Measurements from ENCODE around the gene PCBP3.

Gene PCBP3

DNA sequence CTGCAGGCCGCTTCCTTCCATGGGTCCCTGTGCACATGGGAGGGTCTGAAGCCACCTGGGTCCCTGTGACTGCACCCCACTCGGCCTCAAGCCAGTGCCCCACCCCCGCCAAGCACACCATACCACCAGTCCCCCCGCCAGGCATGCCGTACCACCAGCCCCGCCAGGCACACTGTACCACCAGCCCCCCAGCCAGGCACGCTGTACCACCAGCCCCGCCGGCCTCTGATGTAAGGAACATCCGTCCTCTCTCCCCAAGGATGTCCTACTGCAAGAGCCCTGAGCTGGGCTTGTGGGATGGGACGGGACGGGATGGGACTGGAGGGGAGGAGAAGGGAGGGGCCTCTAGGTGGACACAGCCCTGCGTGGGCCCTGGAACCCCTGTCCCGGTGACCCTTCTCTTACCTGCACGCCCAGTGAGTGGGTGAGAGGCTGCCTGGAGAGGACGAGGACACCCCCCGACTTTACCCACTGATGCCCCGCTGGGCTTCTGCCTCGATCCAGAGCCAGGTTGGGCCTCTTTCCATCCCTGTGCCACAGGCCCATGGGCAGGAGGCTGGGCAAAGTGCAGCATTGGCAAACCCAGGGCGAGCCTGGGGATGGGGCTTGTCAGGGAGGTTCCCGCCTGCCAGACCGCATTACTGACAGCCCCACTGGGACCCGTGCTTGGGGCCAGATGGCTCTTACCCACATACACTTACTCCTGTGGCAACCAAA, 297.3 kb downstream of the PCBP3 start:
- no peak overlapping the region for H3K9ac ChIP-seq (ENCODE audit: low read length)

DNA sequence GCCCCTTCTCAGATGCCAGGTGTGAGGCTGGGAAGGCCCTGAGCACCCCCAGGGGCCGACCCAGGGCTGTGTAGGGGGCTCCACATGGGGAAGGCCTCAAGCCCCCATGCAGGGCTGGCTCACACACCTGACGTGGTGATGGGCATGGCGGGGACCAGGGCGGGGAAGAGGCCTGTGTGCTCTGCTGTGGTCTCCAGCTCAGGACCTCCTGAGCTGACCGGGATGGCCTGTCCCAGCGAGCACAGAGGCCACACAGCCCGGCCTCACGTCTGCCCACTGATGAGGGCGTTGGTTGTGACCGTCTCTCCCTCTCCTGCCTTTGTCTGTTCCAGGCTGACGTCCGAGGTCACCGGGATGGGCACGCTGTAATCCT, 297.8 kb downstream of the PCBP3 start:
- H3K9me3 ChIP-seq (ENCODE audit: control insufficient read depth, low read length) = no peaks in the 10 kb centered on the region
- no peaks in the 10 kb centered on the region for H3K36me3 ChIP-seq (ENCODE audit: control insufficient read depth, insufficient read depth, low read length)
- H3K9ac ChIP-seq (ENCODE audit: low read length) = no peak overlapping the region
- no peaks in the 10 kb centered on the region for H3K4me1 ChIP-seq (ENCODE audit: control insufficient read depth, insufficient read depth, low read length)
- H3K4me3 ChIP-seq (ENCODE audit: low read length) = no peak overlapping the region
- no peaks in the 10 kb centered on the region for H3K27me3 ChIP-seq (ENCODE audit: control insufficient read depth, insufficient read depth, low read length)

More for the DNA sequence above, 297.3 kb downstream of the PCBP3 start:
- Histone ChIP-seq H3K36me3 (ENCODE audit: control insufficient read depth, insufficient read depth, low read length) (no peaks in the 10 kb centered on the region), H3K4me1 (ENCODE audit: control insufficient read depth, insufficient read depth, low read length) (no peaks in the 10 kb centered on the region), H3K9me3 (ENCODE audit: control insufficient read depth, low read length) (no peaks in the 10 kb centered on the region), H3K4me3 (ENCODE audit: low read length) (no peak overlapping the region), H3K27me3 (ENCODE audit: control insufficient read depth, insufficient read depth, low read length) (no peaks in the 10 kb centered on the region)

DNA sequence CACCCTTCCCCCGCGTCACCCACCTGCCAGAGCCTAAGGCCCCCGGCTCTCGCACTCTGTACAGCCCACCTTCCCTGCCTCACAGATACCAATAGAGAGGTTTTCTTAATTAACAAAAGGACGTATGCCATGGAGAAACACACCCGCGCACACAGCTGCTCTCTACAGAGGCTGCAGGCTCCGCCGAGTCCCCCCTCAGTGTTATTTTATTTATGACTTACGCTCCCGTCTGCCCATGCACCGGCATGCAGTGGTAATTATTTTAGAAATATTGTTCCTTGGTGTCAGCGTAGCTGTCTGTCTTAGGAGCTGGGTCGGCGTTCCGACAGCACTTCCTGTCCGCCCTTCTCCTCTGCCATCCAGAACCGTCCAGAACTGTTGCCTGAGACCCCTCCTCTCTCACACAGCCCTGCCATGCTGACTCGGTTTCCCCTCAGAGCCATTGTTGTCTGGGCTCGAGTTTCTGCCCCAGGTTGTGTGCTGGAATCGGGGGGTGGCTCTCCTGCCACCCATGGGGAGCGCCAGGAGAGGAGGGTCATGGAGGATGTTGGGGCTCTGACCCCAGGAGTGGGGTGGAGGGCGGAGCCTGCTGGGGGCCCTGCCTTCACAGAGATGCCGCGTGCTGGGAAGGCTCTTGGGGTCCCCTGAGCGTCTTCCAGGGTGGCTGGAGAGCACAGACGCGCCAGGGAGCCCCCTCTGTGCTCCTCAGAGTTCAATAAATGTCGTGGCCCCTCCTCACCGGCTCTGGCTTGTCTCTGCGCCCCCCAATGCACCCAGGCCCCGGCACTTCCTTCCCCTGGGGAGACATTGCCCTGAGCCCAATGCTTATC, 298.4 kb downstream of the PCBP3 start:
- no peak overlapping the region for H3K4me3 ChIP-seq (ENCODE audit: low read length)
- no peaks in the 10 kb centered on the region for H3K36me3 ChIP-seq (ENCODE audit: control insufficient read depth, insufficient read depth, low read length)
- H3K9me3 ChIP-seq (ENCODE audit: control insufficient read depth, low read length) = no peaks in the 10 kb centered on the region
- no peak overlapping the region for H3K9ac ChIP-seq (ENCODE audit: low read length)
- no peaks in the 10 kb centered on the region for H3K27me3 ChIP-seq (ENCODE audit: control insufficient read depth, insufficient read depth, low read length)
- H3K4me1 ChIP-seq (ENCODE audit: control insufficient read depth, insufficient read depth, low read length) = no peaks in the 10 kb centered on the region

DNA sequence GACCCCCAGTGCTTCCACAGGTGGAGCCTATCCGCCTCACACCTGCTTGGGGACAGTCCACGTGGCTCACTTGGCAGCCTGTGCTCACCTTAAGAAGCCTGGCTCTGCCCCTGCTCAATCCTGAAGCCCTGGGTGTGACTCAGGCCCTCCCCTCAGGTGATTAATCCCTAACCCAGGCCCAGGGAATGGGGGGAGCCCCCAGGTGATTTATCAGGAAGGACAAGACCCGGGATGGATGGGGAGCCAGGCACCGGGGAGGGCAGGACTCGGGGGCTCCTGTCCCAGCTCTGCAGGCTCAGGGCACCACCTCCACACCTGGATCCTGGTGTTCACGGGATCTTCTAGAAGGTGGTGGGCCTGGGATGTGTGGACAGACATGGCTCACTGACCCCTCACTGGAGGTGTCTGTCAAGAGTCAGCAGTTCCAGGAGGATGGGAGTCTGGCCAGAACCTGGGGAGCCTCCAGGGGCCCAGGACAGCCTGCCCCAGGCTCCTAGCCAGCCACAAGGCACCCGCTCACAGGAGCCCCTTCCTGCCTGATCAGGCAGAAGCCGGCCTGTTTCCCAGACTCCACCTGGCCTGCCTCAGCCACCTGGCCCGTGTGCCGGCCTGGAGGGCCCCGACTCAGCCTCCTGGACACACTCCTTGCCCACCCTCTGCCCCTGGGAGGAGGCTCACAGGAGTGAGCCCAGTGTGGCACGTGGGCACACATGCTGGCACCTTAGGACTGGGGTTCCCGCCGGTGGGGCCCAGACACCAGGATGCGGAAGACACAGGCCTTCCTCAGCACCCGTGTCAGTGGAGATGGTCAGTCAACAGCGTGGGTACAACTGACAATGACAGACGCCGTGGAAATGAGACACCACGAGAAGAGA, 299.5 kb downstream of the PCBP3 start:
- Histone ChIP-seq H3K27me3 (ENCODE audit: control insufficient read depth, insufficient read depth, low read length) (no peaks in the 10 kb centered on the region), H3K9me3 (ENCODE audit: control insufficient read depth, low read length) (no peaks in the 10 kb centered on the region), H3K36me3 (ENCODE audit: control insufficient read depth, insufficient read depth, low read length) (no peaks in the 10 kb centered on the region), H3K4me1 (ENCODE audit: control insufficient read depth, insufficient read depth, low read length) (no peaks in the 10 kb centered on the region), H3K4me3 (ENCODE audit: low read length) (no peak overlapping the region), H3K9ac (ENCODE audit: low read length) (no peak overlapping the region)

DNA sequence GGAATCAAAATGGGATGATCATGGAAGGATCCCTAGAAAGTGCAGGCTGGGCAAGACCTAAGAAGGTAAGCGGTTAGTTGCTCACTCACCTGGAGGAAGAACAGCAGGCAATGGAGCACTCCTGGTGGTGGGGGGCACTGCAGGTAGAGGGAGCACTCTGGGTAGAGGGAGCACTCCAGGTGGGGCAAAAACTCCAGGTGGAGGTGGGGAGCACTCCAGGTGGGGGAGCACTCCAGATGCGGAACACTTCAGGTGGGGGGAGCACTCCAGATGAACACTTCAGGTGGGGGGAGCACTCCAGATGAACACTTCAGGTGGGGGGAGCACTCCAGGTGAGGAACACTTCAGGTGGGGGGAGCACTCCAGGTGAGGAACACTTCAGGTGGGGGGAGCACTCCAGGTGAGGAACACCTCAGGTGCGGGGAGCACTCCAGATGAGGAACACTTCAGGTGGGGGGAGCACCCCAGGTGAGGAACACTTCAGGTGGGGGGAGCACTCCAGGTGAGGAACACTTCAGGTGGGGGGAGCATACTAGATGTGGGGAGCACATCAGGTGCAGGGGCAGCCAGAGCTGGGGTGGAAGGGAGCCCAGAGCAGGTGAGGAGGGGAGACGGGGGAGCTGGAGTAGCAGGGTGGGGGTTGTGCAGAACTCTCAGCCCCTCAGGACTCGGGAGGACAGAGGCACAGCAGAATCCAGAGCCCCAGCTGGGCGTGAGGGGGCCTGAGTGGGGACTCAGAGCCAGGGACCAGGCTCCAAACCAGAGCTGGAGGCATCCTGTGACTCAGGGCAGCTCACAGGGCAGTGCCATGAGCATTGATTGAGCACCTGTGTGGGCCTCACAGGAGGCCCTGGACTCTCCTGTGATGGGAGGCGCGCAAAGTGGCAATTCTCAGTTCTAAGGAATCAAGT, 300.4 kb downstream of the PCBP3 start:
- H3K4me3 ChIP-seq (ENCODE audit: low read length) = no peak overlapping the region
- H3K36me3 ChIP-seq (ENCODE audit: control insufficient read depth, insufficient read depth, low read length) = no peaks in the 10 kb centered on the region
- H3K9me3 ChIP-seq (ENCODE audit: control insufficient read depth, low read length) = no peaks in the 10 kb centered on the region
- H3K9ac ChIP-seq (ENCODE audit: low read length) = no peak overlapping the region
- no peaks in the 10 kb centered on the region for H3K4me1 ChIP-seq (ENCODE audit: control insufficient read depth, insufficient read depth, low read length)
- no peaks in the 10 kb centered on the region for H3K27me3 ChIP-seq (ENCODE audit: control insufficient read depth, insufficient read depth, low read length)

DNA sequence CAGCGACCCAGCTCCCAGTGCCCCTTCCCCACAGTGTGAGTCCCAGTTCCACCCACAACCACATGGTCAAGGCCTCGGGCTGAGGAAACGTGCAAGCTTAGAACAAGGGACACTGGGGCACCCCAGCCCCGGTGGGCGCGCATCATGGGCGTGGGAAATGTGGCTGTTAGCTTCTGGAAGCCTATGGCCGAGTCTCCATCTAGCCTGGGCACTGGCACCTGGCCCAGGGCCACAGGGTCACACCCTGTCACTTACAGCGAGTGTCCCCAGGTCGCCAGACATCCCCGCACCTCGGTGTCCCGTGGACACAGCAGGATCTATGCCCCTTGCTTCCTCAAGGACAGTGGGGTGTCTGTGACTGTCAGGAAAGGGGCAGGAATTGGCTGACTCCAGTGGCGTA, 301.1 kb downstream of the PCBP3 start:
- Histone ChIP-seq H3K27me3 (ENCODE audit: control insufficient read depth, insufficient read depth, low read length) (no peaks in the 10 kb centered on the region), H3K9me3 (ENCODE audit: control insufficient read depth, low read length) (no peaks in the 10 kb centered on the region), H3K9ac (ENCODE audit: low read length) (no peak overlapping the region), H3K4me3 (ENCODE audit: low read length) (no peak overlapping the region), H3K36me3 (ENCODE audit: control insufficient read depth, insufficient read depth, low read length) (no peaks in the 10 kb centered on the region), H3K4me1 (ENCODE audit: control insufficient read depth, insufficient read depth, low read length) (no peaks in the 10 kb centered on the region)

DNA sequence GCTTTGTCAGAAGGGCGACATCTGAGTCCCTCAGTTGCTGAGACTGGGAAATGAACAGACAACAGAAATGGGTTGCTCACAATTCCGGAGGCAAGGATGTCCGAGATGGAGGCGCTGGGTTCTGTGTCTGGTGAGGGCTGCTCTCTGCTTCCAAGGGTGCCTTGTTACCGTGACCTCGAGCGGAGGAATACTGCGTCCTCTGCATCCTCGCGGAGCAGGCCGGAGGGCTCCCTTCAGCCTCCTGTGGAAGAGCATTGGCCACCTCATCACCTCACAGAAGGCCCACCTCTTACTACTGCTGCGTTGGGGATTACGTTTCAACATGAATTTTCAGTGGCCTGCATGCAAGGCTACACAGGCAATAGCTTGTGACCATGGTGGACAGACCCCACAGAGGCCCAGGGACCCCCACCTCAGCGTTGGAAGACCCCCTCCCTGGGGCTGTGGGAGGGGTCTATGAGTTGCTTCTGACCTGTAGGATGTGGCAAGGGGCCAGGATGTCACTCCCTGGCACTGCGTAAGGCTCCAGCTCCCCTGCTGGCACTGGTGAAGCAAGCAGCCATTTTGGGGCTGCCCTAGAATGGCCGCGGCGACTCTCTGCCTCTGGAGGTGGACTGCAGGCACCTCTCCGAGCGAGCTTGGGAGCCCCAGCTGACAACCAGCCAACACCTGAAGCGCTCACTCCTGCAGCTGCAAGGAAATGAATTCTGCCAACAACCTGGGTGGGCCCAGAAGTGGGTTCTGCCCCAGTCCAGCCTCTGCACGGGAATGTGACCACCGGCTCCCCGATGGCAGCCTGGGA, 301.7 kb downstream of the PCBP3 start:
- H3K4me3 ChIP-seq (ENCODE audit: low read length) = no peak overlapping the region
- no peaks in the 10 kb centered on the region for H3K9me3 ChIP-seq (ENCODE audit: control insufficient read depth, low read length)
- H3K27me3 ChIP-seq (ENCODE audit: control insufficient read depth, insufficient read depth, low read length) = no peaks in the 10 kb centered on the region
- H3K36me3 ChIP-seq (ENCODE audit: control insufficient read depth, insufficient read depth, low read length) = no peaks in the 10 kb centered on the region
- no peaks in the 10 kb centered on the region for H3K4me1 ChIP-seq (ENCODE audit: control insufficient read depth, insufficient read depth, low read length)
- no peak overlapping the region for H3K9ac ChIP-seq (ENCODE audit: low read length)

DNA sequence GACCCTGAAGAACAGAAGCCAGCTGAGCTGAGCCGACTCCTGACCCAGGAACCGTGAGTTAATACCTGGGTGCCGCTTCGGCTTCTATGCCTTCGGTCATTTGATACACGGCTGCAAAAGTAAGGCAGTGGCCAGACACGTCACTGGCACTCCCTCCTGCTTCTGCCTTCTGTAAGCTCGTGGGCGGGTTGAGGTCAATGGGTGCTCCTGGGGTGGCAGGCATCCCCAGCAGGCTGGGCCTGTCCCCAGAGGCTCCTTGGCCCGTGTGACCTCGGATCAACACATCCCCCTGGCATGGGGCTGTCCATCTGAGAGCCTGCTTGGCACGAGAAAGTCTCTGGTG, 302.3 kb downstream of the PCBP3 start:
- no peaks in the 10 kb centered on the region for H3K4me1 ChIP-seq (ENCODE audit: control insufficient read depth, insufficient read depth, low read length)
- H3K9me3 ChIP-seq (ENCODE audit: control insufficient read depth, low read length) = no peaks in the 10 kb centered on the region
- H3K4me3 ChIP-seq (ENCODE audit: low read length) = no peak overlapping the region
- H3K9ac ChIP-seq (ENCODE audit: low read length) = no peak overlapping the region
- H3K27me3 ChIP-seq (ENCODE audit: control insufficient read depth, insufficient read depth, low read length) = no peaks in the 10 kb centered on the region
- H3K36me3 ChIP-seq (ENCODE audit: control insufficient read depth, insufficient read depth, low read length) = no peaks in the 10 kb centered on the region

DNA sequence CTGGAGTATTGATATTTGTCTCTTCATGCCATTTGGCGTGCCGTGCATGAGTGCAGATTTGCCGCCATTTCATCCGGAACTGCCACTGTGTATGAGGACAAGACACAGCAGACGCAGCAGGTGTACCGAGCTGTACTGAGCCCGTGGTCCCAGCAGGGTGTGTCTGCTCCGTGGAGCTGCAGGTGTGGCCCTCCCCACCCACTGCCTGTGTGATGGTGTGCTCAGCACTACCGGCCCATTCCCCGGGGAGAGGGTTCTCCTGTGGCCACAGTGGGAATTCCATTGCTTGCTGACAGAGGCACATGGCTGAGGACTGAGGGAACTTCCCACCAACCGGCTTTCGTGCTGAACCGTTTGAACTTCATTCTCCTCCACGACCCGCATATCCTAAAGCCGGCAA, 303.8 kb downstream of the PCBP3 start:
- Histone ChIP-seq H3K4me1 (ENCODE audit: control insufficient read depth, insufficient read depth, low read length) (no peaks in the 10 kb centered on the region), H3K4me3 (ENCODE audit: low read length) (no peak overlapping the region), H3K36me3 (ENCODE audit: control insufficient read depth, insufficient read depth, low read length) (no peaks in the 10 kb centered on the region), H3K27me3 (ENCODE audit: control insufficient read depth, insufficient read depth, low read length) (no peaks in the 10 kb centered on the region), H3K9me3 (ENCODE audit: control insufficient read depth, low read length) (no peaks in the 10 kb centered on the region), H3K9ac (ENCODE audit: low read length) (no peak overlapping the region)

DNA sequence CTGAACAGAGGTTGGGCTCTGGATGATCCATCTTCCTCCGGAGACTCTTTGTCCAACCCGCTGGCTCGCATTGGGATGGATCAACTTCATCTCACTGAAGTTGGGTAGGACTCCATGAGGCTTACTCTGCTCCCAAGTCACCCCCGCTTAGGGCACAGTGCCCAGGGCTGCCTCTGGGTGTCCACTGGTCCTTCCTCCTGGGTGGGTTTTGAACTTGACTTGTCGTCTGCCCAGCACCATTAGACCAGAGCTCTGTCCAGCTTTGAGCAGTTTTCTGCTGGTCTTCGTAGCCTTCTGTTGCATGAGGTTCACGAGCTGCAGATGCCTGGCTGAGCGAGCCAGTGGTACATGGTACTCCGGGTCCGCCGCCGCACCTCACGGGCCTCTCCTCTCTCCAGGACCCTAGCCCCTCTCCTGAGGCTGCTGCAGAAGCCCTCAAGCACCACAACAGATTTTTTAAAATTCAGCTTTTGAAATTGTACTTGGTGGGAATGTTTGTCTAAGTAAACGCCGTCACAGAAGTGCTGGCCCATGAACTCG, 304.3 kb downstream of the PCBP3 start:
- no peaks in the 10 kb centered on the region for H3K9me3 ChIP-seq (ENCODE audit: control insufficient read depth, low read length)
- no peak overlapping the region for H3K9ac ChIP-seq (ENCODE audit: low read length)
- H3K27me3 ChIP-seq (ENCODE audit: control insufficient read depth, insufficient read depth, low read length) = no peaks in the 10 kb centered on the region
- H3K36me3 ChIP-seq (ENCODE audit: control insufficient read depth, insufficient read depth, low read length) = no peaks in the 10 kb centered on the region
- H3K4me1 ChIP-seq (ENCODE audit: control insufficient read depth, insufficient read depth, low read length) = no peaks in the 10 kb centered on the region
- H3K4me3 ChIP-seq (ENCODE audit: low read length) = no peak overlapping the region
